Right forelimb (tissue), 1 donor: ENCODE measurements around the gene COIL.
"Not testable (repeated sequence)": the region's sequence is repeated elsewhere in the genome, so short reads cannot be mapped to it uniquely, and the experiment has no call there.

Source experiments
- DNase-seq: peaks from one replicate; pipeline ENCODE4 v3.0.0-alpha.2; 2018

COIL gene

DNA sequence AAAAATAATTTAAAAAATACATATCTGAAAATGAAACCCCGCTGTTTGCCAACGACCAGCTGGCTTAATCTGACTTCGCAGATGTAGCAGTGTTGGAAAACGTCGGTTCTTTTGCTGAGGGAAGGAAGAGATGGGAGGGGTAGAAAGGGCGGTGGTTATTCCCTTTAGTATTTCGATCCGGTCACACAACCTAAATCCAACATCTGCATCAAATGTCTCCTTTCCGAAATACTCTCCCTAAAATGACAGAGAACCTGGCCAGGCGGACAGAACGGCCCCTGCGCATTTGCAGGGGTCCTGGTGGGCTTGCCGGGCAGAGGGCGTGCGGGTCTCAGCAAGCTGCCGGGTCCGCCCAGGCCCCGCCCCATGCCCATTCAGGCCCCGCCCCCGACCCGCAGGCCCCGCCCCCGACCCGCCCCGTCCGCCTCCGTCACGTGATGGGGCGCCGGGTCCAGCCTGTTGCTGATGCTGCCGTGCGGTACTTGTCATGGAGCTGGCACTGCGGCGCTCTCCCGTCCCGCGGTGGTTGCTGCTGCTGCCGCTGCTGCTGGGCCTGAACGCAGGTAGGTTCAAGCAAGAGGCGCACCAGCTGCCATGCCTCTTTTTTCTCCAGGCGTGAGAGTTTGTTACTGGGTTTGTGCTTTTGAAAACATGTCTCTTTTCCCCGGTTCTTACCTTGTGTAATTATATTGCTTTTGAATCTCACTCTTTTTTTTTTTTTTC, 17.0 kb upstream of the COIL start, which contains the start of gene SCPEP1:
Gene SCPEP1, plus strand, starts transcription at position 459 of the 723 bp plus-strand sequence. Its CDS starts 29 bp downstream, at position 488.
- peak; percentile 93 for DNase-seq

- no peak for DNase-seq
Measured at GRCh38 chr17:56976941-56977608, 16.2 kb upstream of the COIL start.

DNA sequence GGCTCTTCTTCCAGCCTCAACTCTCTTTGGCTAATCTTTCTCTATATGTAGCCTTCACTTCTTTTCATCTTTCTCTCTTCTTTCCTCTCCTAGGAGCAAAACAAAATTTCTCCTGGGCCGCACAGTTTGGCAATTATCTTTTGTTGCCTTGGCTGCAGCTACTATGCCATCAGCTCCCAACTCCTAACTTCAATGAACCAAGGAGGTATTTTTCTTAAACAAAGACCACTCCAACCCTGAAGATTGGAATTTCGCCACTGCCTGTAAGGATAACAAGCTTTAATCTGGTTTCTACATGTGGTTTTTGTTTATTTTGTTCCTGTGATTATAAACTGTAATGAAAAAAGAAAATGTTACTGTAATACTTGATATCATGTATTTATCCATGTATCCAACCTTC, 14.8 kb upstream of the COIL start:
- no peak for DNase-seq

GRCh38 chr17:56974055-56974454, 13.2 kb upstream of the COIL start:
- DNase-seq: no peak

DNA sequence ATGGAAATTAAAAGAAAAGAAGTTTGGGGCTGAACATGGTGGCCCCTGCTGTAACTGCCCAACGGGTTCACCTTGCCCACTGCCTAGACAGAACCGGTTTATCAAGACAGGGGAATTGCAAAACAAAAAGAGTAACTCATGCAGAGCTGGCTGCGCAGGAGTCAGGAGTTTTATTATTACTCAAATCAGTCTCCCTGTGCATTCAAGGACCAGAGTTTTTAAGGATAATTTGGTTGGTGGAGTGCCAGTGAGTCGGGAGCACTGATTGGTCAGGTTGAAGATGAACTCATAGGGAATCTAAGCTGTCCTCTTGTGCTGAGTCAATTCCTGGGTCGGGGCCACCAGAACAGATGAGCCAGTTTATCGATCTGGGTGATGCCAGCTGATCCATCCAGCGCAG, 12.7 kb upstream of the COIL start:
- DNase-seq: no peak

- no peak for DNase-seq
Measured at GRCh38 chr17:56972111-56972730, 11.4 kb upstream of the COIL start.

DNA sequence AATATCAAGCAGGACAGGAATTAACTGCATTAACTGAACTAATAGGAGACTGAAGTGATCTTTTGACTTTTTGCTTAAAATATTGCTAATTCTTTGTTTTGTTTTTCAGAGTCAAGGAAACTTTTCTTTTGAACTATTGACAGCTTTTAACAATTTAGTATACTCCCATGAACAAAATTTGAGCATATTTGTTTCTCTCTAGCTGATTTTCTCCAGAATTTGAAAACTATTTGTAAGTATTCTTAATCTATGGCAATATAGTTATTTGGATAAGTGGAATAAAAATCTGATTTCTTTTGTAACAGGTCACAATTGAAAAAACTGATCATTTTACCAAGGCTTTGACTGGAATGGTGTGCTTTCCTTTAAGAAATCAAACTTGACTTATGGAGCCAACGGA, 10.1 kb upstream of the COIL start:
- no peak for DNase-seq

GRCh38 chr17:56966338-56966737, 5.5 kb upstream of the COIL start:
- DNase-seq: no peak

DNA sequence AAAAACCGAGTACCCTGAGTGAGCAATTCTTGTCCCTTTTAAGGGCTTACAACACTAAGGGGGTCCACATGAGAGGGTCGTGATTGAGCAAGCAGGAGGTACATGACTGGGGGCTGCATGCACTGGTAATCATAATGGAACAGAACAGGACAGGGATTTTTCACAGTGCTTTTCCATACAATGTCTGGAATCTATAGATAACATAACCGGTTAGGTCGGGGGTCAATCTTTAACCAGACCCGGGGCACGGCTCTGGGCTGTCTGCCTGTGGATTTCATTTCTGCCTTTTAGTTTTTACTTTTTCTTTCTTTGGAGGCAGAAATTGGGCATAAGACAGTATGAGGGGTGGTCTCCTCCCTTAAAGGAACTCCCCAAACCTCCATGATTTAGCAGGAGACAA, 4.8 kb upstream of the COIL start:
- DNase-seq: not testable (repeated sequence)

DNA sequence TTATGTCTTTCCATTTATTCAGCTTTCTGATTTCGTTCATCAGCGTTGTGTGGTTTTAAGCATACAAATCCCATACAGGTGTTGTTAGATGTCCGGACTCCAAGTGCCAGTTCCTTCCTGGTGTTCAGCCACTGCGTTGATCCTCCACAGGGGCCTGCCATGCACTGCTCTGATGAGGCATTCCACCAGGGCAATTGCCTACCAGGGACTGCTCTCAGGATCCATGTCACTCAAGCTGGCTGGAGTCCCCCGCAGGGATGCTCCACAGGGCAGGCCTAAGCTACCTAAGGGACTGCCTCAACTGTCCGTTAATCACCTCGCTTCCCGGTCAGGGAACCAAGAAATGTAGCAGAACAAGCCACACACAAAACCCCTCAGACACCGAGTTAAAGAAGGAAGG, 4.4 kb upstream of the COIL start:
- DNase-seq: not testable (repeated sequence)

- DNase-seq: no peak
Measured at GRCh38 chr17:56956992-56957391, 3.9 kb downstream of the COIL start.

- DNase-seq: no peak
Measured at GRCh38 chr17:56949595-56949994, 11.3 kb downstream of the COIL start.

- no peak for DNase-seq
Measured at GRCh38 chr17:56948491-56948890, 12.4 kb downstream of the COIL start.

- no peak for DNase-seq
Measured at GRCh38 chr17:56947741-56948140, 13.1 kb downstream of the COIL start.

DNA sequence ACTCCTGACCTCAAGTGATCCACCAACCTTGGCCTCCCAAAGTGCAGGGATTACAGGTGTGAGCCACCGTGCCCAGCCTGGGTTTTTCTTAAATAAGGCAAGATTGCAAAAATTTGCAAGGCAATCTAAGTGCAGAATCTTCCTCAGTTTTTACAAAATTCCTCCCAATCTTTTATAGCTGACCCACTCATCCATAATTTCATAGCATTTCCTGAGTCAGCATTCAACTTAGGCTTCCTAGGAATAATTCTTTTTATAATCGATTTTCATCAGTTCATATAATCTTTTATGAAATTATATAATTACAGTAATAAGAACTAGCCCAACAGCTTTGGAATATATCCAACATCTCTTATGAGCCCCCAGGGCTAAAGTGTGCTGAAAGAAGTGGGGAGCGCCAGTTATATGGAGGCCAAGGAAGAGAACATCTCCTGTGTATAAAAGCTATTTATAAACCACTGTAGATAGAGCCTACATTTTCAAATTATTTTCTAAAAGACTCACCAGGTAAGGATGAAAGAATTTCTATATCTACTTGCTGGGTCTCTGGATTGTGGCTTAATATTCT, 14.8 kb downstream of the COIL start:
- DNase-seq: no peak

- no peak for DNase-seq
Measured at GRCh38 chr17:56943505-56944125, 17.2 kb downstream of the COIL start.

GRCh38 chr17:56939869-56940484, 20.9 kb downstream of the COIL start:
- no peak for DNase-seq

DNA sequence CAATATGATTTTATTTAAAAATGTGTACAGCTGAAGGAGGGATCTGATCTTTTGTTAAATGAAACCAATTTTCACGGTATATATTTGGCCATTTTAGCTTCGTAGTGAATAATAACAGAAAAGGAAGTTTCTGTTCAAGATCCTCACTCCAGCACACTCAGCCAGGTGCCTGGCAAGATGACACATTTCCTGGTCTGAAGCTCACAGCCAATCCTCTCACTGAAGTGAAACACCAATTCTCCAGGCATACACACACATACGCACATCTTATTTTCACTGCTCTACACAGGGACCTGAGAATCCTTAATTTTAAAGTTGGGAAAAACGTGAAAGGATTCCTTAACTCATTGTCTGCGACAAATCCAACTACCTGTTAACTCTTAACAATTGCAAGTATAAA, 22.6 kb downstream of the COIL start:
- DNase-seq: not testable (repeated sequence)

- no peak for DNase-seq
Measured at GRCh38 chr17:56937687-56938086, 23.2 kb downstream of the COIL start.

GRCh38 chr17:56936697-56937322, 24.0 kb downstream of the COIL start:
- no peak for DNase-seq

- DNase-seq: no peak
Measured at GRCh38 chr17:56935461-56935860, 25.4 kb downstream of the COIL start.

DNA sequence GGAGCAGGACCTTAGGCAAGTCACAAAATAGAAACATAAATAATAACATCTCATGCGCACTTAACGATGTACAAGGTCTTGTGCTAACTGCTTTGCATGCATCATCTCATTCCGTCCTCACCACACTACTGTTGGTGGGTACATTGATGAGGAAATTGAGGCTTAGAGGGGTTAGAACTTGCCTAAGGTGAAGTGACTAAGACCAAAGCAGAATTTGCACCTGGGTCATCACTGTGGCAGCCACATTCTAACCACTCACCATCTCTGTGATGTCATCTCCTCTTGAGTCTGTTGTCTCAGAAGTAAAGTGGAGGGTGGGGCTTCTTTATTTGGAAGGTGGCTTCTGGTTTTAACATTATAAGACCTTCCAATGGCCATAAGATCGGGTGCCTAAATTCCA, 26.6 kb downstream of the COIL start:
- no peak for DNase-seq
